MV-4-11 (cell line): ENCODE results near the gene PDE4D.
"Not testable (repeated sequence)": the region's sequence is repeated elsewhere in the genome, so short reads cannot be mapped to it uniquely, and the experiment has no call there.

ENCODE experiments used
- DNase-seq: peaks from one replicate; lab custom pipeline; 2025; lab: John Stamatoyannopoulos, UW

PDE4D gene

DNA sequence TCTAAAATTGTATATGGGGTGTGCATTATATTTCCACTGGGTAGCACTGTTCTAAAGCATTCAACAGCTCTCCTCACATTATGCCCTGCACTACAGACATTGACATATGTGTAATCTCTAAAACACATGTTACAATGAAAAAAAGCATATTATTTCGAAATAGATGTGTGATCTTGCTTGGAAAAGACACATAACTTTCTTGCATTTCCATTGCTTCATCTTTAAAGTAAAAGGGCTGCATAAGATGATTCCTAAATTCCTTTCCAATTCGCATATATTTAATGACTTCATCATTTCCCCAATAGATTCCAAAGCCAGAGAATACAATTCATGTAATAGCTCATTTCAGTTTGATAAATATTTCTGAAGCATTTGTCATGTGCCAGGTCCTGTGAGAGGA is 566.9 kb downstream of the PDE4D start:
- DNase-seq: no peak

DNA sequence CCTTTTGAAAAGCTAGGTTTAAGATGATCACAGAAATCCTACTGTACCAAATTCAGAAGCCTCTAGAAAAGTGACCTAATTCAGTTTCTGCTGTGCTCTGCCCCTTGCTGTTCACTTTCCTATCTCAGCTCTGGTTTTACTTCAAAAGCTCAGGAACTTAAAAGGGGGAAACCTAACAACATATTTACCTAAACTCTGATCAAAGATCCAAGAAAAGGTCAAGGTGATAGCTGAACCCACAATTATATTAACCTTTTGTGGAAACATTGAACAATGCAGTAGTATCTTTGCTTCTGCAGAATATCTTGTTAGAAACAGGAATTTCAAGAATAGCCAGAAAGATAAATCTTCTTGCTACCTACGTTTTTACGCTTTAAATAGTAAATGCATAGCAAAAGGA is 568.5 kb downstream of the PDE4D start:
- no peak for DNase-seq

- no peak for DNase-seq
Observed at GRCh38 chr5:59322894-59323293, 570.6 kb downstream of the PDE4D start.

DNA sequence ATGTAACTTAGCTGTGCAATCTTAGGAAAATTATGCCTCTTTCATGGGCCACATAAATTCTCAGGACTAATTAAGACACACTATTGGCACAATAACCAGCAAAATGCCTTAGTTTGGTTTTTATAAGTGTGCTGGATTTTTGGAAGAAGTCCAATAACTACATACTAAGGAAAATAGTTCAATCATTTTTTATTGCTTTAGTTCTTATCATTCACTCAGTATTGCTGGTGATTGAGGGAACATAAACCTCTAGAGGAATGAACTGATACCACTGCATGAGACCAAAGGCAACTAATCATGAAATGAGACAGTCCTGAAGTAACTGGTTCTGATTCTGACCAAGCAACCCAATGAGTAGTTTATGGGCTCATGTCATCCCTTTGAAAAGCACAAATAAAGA is 571.5 kb downstream of the PDE4D start:
- DNase-seq: no peak

DNA sequence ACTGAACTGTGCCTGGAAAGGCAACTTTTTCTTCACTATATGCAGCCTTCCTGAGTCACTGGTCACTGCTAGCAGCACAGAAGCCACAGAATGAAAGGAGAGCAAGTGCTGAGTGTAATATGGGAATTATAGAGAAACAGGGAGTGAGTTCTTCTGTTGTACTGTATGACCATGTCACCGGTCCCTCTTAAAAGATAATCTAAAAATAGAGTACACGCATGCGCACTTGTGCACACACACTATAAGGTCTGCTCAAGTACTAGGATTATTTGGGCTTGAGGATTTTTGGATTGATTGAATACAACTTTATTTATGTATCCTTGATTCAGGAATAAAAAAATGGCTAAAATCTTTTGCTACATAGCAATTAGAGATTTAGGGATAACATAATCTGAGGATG is 571.9 kb downstream of the PDE4D start:
- DNase-seq: no peak

DNA sequence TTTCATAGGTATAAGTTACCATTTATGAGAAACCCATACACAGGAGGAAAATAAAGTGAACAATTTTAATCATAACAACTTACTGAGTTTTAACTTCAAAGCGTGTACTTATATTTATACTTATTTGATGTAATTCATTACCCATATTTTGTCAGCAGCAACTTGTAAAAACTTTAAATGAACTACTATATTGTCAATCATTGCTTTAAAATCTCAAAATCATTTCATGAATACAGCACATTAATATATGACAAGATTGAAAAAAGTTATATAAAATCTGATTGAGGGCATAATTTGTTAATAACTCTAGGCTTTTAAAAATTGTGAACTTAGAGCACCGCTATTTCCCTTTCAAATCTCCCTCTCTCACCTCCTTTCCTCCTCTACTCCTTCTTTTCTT is 573.1 kb downstream of the PDE4D start:
- no peak for DNase-seq

GRCh38 chr5:59319250-59319649 is 574.3 kb downstream of the PDE4D start:
- no peak for DNase-seq

DNA sequence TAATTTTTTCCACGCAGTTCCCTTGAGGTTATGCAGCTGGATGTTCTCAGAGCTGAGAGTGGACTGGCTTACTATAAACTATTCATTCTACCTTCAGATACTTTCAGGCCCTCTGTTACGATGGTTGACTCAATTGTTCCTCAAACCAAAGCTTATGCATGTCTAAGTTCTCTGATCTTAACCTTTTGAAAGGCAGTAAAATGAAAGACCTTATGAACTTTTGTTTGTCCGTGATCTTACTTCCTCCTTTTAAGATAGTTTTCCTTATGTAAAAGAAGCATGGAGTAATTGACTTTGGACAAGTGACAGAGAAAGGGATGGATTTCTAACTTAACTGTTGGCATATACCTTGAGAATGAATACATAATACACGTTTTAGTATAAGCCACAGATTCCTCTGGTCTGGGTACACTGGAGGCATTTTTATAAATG is 575.7 kb downstream of the PDE4D start:
- no peak for DNase-seq

- DNase-seq: no peak
Observed at GRCh38 chr5:59317023-59317773, 576.3 kb downstream of the PDE4D start.

DNA sequence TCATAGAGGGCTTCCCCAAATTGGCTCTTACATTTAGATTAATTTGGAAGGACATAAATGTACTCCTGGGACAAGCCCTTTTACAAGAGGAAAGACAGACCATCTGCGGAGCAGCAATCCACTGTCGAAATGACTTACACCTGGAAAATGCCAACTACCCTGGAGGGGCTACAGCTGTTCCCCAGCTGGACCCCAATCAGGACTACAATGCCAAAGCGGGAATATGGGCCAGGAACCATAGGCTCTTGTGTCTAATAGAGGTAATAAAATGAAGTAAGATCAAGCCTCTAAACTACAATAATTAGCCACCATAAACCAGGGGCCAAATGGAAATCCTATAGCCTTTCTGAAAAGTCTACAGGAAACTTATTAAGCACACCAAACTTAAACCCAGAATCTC is 581.3 kb downstream of the PDE4D start:
- no peak for DNase-seq

DNA sequence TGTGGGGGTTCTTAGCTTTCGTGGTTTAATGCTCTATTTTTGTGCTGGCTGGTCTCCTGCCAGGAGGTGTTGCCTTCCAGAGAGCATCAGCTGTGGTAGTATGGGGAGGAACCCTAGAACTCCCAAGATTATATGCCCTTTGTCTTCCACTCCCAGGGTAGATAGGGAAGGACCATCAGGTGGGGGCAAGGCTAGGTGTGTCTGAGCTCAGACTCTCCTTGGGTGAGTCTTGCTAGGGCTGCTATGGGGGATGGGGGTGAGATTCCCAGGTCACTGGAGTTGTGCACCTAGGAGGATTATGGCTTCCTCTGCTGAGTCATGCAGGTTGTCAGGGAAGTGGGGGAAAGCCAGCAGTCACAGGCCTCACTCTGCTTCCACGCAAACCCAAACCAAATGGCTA is 584.8 kb downstream of the PDE4D start:
- DNase-seq: not testable (repeated sequence)

DNA sequence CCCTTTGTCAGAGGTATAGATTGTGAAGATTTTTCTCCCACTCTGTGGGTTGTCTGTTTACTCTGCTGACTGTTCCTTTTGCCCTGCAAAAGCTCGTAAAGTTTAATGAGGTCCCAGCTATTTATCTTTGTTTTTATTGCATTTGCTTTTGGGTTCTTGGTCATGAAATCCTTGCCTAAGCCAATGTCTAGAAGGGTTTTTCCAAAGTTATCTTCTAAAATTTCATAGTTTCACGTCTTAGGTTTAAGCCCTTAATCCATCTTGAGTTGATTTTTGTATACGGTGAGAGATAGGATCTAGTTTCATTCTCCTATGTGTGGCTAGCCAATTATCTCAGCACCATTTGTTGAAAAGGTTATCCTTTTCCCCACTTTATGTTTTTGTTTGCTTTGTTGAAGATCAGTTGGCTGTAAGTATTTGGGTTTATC is 590.2 kb downstream of the PDE4D start:
- not testable (repeated sequence) for DNase-seq

DNA sequence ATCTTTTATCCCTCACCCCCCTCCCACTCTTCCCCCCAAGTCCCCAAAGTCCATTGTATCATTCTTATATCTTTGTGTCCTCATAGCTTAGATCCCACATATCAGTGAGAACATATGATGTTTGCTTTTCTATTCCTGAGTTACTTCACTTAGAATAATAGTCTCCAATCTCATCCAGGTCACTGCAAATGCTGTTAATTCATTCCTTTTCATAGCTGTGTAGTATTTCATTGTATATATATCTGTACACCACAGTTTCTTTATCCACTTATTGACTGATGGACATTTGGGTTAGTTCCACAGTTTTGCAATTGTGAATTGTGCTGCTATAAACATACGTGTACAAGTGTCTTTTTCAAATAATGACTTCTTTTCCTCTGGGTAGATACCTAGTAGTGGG is 591.0 kb downstream of the PDE4D start:
- not testable (repeated sequence) for DNase-seq

GRCh38 chr5:59301727-59302126 is 591.8 kb downstream of the PDE4D start:
- no peak for DNase-seq

- no peak for DNase-seq
Observed at GRCh38 chr5:59300930-59301329, 592.6 kb downstream of the PDE4D start.

- DNase-seq: no peak
Observed at GRCh38 chr5:59299006-59299405, 594.5 kb downstream of the PDE4D start.

DNA sequence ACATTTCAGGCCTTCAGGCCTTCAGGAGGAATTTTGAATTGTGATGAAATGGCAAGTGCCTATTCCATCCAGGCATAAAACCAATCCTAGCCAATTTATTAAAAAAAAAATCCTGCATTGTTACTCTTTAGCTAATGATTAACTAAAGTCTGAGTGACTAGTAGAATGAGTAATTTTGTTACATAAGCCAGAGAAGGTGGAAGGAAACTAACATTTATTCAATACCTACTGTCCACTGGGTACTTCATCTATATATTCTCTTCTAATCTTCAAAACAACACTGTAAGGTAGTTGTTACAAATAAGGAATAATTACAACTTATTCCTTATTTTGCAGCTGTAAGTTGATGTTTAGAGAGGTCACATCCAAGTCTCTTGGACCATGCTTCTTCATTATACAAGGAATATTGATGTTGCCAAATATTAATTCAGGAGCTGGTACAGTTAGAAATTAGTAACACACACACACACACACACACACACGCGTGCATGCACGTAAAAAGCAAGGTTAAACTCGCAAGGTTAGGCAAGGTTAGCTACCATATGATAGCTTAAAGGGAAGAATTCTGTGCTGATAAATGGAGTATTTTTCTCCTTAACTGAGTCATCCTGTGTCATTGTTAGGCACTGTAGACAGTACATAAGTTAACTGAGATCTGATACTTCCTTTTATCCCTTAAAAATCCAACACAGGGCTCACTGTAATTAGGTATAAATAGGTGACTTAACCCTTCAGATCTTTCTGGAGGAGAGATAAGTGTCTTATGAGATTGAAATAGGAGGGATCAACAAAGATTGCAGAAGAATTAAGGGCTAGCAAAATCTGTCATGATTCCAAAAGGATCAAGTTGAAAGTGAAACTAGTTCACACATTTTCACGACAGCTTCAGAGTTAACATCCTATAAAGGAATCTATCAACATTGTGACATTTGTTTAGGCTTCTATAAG is 596.9 kb downstream of the PDE4D start:
- no peak for DNase-seq

- DNase-seq: no peak
Observed at GRCh38 chr5:59293700-59294099, 599.8 kb downstream of the PDE4D start.

DNA sequence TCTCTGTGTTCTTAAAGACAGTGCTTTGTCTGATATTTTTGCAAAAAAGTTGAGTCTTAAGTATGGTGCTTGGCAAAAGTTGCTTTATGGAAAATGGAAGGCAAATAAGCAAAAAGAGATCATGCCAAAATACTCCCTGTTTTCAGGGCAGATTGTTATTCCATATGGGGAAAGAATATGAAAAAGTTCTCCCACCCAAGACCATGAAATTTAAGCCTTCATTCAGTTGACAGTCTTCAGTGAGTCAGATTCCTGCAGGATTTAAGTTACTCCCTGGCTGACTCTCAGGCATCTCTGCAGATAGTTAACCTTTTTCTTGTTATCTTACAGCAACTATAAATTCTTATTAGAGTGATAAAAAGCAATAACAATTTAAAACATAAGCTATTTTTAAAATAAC is 601.6 kb downstream of the PDE4D start:
- DNase-seq: no peak

GRCh38 chr5:59287884-59288283 is 605.6 kb downstream of the PDE4D start:
- no peak for DNase-seq

DNA sequence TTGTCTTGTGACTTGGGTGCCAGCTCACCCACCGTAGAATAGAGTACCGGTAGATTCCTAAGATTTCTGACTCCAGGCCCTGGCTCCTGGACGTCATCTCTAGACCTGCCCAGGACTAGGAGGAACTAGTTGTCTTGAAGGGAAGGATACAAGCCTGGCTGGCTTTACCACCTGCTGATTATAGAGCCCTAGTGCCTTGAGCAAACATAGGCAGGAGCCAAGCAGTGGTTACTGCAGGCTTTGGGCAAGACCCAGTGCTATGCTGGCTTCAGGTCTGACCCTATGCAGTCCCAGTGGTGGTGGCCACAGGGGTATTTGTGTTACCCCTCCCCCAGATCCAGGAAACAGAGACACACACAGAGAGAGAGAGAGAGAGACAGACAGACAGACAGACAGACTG is 606.2 kb downstream of the PDE4D start:
- DNase-seq: no peak

GRCh38 chr5:59286510-59286909 is 607.0 kb downstream of the PDE4D start:
- DNase-seq: no peak
